Activated T-cell treated with anti-CD3 and anti-CD28 coated beads, Interleukin-2, amount 50 U/mL, for 72 hours (primary cell): ENCODE data around the gene WDFY4. TPM values are rescaled to one million over a fixed set of nuclear protein-coding genes. Genes with fewer than 3 reads are reported as not detected.

Experiments
- ATAC-seq, 2 donors: fragments of 150-1000 bp; cut with Tn5 transposase; replicated peaks in 1 of 2; 2 replicates each; pipeline ENCODE4 v1.10.0; 2021; ENCODE audit warnings: moderate library complexity in 2 of 2, mild to moderate bottlenecking in 1 of 2
- DNase-seq, 2 donors: peaks; one replicate each; pipeline ENCODE4 v3.0.0; 2021 to 2022; ENCODE audit warnings: mixed read lengths in 1 of 2
- H3K27ac Mint-ChIP-seq: one replicate; pipeline ENCODE4 v1.8.0; 2022; ENCODE audit warnings: mild to moderate bottlenecking, moderate library complexity, mixed read lengths
- H3K27me3 Mint-ChIP-seq: one replicate; pipeline ENCODE4 v1.8.0; 2022; ENCODE audit warnings: low read depth, mixed read lengths
- H3K36me3 Mint-ChIP-seq, 2 donors: one replicate each; pipeline ENCODE4 v1.8.0; 2022; ENCODE audit warnings: mixed read lengths in 2 of 2, mild to moderate bottlenecking in 1 of 2; ENCODE audit not compliant: insufficient read depth in 2 of 2
- H3K4me1 Mint-ChIP-seq: one replicate; pipeline ENCODE4 v1.8.0; 2022; ENCODE audit warnings: low read depth, mixed read lengths
- H3K4me3 Mint-ChIP-seq, 2 donors: one replicate each; pipeline ENCODE4 v1.8.0; 2022; ENCODE audit warnings: mild to moderate bottlenecking in 2 of 2, mixed read lengths in 2 of 2, moderate library complexity in 2 of 2
- H3K9me3 Mint-ChIP-seq, 2 donors: one replicate each; pipeline ENCODE4 v1.8.0; 2022; ENCODE audit warnings: mixed read lengths in 2 of 2
- total RNA-seq, 2 donors: library from RNA; stranded (reverse); gene quantifications; one replicate each; pipeline ENCODE4 v1.2.3, GENCODE V29; 2022

The WDFY4 gene
- total RNA-seq, 2 donors from 2014 or later, result 0.58 to 1.7 TPM

- no peaks in the 10 kb centered on the region for H3K4me1 Mint-ChIP-seq
- H3K9me3 Mint-ChIP-seq, result no peaks in the 10 kb centered on the region
- ATAC-seq (no peak), DNase-seq (no peak)
- H3K27ac Mint-ChIP-seq, result no peak overlapping the region
- H3K27me3 Mint-ChIP-seq, result no peaks in the 10 kb centered on the region
- no peak overlapping the region for H3K4me3 Mint-ChIP-seq
- H3K36me3 Mint-ChIP-seq, result no peaks in the 10 kb centered on the region
Observed at GRCh38 chr10:48924988-48925387, 240.3 kb downstream of the WDFY4 start.

GRCh38 chr10:48926255-48926654 is 241.6 kb downstream of the WDFY4 start:
- Mint-ChIP-seq H3K36me3 (no peaks in the 10 kb centered on the region), H3K27ac (no peak overlapping the region), H3K9me3 (no peaks in the 10 kb centered on the region), H3K4me1 (no peaks in the 10 kb centered on the region), H3K27me3 (no peaks in the 10 kb centered on the region), H3K4me3 (no peak overlapping the region)
- DNase-seq, result no peak
- no peak for ATAC-seq

DNA sequence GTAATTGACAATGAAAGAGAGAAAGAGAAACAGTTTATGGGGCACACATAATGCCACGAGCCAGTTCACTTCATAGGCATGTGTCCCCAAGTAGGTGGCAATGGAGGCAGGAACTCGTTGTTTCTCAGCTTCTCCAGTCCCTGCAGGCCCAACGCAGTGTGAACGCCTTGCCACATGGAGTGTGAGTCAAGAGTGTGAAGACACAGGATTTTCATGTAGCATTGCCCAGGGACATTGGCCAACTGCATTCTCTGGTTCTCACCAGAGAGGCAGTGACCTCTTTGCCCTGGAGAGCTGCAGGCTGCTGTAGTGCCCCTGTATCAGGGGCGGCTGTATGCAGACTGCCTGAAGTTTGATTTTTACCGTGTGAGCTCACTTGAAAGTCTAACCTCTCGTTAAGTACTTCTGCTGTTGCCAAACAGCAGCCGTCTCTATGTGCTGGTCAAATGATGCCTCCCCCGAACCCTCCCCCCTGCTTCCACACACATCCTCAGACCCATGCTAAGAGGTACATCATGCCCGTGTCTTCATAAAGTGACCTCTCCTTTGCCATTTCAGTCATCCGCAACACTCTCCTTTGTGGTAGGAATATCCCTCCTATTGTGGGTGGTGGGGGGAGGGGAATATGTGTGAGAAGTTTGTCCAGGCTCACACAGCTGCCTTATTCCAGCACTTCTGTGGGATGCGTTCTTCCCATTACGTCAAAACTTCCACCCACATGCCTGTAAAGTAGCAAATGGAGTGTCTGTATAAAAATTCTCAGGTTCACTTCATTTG is 242.3 kb downstream of the WDFY4 start:
- Mint-ChIP-seq H3K27me3 (no peaks in the 10 kb centered on the region), H3K36me3 (no peaks in the 10 kb centered on the region), H3K4me3 (no peak overlapping the region), H3K27ac (no peak overlapping the region), H3K4me1 (no peaks in the 10 kb centered on the region), H3K9me3 (no peaks in the 10 kb centered on the region)
- DNase-seq, result no peak
- ATAC-seq, result no peak

GRCh38 chr10:48929413-48929990 is 244.8 kb downstream of the WDFY4 start:
- Mint-ChIP-seq H3K9me3 (no peaks in the 10 kb centered on the region), H3K27me3 (no peaks in the 10 kb centered on the region), H3K4me3 (no peak overlapping the region), H3K4me1 (no peaks in the 10 kb centered on the region), H3K27ac (no peak overlapping the region), H3K36me3 (no peaks in the 10 kb centered on the region)
- ATAC-seq (no peak), DNase-seq (no peak)

DNA sequence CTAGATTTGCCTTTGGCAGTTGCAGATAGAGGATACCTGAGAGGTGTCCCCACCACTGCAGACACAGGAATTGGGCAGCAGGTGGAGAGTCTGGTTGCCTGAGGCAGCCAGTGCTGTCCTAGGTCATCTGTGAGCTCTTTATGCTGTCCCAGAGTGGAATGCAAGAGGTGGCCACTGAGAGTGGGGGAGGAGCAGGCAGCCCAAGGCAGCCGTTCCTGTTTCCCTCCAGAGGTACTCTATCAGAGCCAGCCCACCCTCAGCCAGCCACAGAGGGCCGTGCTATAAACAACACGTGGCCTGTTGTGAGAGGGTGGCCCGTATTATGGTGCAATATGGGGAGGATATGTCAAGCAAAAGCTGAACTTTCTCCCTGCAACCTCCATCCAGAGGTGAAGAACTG is 246.5 kb downstream of the WDFY4 start:
- no peaks in the 10 kb centered on the region for H3K9me3 Mint-ChIP-seq
- H3K27ac Mint-ChIP-seq, result no peak overlapping the region
- no peaks in the 10 kb centered on the region for H3K4me1 Mint-ChIP-seq
- H3K4me3 Mint-ChIP-seq, result no peak overlapping the region
- H3K27me3 Mint-ChIP-seq, result no peaks in the 10 kb centered on the region
- ATAC-seq (no peak), DNase-seq (no peak)
- no peaks in the 10 kb centered on the region for H3K36me3 Mint-ChIP-seq

DNA sequence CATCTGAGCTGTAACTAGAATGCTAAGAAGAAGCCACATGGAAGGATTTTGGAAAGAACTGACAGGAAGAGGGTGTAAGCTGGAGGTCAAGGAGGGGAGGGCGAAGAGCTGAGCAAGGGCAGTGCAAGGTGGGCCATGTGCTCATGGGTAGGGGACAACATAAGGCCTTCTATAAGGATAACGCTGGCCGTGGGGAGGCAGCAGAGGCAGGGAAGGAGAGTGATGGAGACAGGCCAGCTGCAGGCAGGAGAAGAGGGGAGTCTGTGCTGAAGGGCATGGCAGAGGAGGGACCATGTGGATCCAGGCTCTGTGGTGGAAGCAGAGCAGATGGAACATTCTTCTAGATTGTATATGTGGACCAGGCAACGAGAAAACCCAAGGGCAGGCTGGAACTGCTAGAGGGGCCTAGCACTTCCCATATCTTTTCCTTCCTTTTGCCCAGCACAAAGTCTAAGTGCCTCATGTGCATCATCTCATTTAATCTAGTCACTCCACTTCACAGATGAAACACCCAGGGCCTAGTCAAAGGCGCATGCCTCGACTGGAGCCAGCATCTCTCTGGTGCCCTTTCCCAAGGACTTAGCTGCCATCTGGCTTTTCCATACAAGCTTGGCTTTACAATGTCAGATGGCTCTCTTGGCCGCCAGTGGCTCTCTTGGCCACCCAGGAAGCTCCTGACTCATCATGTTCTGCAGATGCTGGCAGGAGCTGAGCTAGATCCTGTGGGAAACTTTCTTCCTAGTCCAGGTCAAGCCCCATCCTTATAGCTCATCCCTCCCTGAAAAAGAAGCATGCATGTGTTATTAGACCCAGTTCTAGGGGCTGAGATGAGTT is 248.4 kb downstream of the WDFY4 start:
- ATAC-seq, result no peak
- Mint-ChIP-seq H3K27ac (no peak overlapping the region), H3K9me3 (no peaks in the 10 kb centered on the region), H3K27me3 (no peaks in the 10 kb centered on the region), H3K4me1 (no peaks in the 10 kb centered on the region), H3K4me3 (no peak overlapping the region), H3K36me3 (no peaks in the 10 kb centered on the region)
- DNase-seq, result no peak

- DNase-seq (no peak), ATAC-seq (no peak)
- Mint-ChIP-seq H3K4me3 (no peak overlapping the region), H3K4me1 (no peaks in the 10 kb centered on the region), H3K27ac (no peak overlapping the region), H3K9me3 (no peaks in the 10 kb centered on the region), H3K27me3 (no peaks in the 10 kb centered on the region), H3K36me3 (no peaks in the 10 kb centered on the region)
Observed at GRCh38 chr10:48934672-48935501, 250.2 kb downstream of the WDFY4 start.

- no peaks in the 10 kb centered on the region for H3K36me3 Mint-ChIP-seq
- H3K27ac Mint-ChIP-seq, result no peak overlapping the region
- H3K4me3 Mint-ChIP-seq, result no peak overlapping the region
- H3K4me1 Mint-ChIP-seq, result no peaks in the 10 kb centered on the region
- DNase-seq (no peak), ATAC-seq (no peak)
- no peaks in the 10 kb centered on the region for H3K27me3 Mint-ChIP-seq
- H3K9me3 Mint-ChIP-seq, result no peaks in the 10 kb centered on the region
Observed at GRCh38 chr10:48935577-48935976, 250.9 kb downstream of the WDFY4 start.

GRCh38 chr10:48937796-48938195 is 253.1 kb downstream of the WDFY4 start:
- DNase-seq (no peak), ATAC-seq (no peak)
- Mint-ChIP-seq H3K36me3 (no peaks in the 10 kb centered on the region), H3K4me3 (no peak overlapping the region), H3K9me3 (no peaks in the 10 kb centered on the region), H3K27ac (no peak overlapping the region), H3K4me1 (no peaks in the 10 kb centered on the region), H3K27me3 (no peaks in the 10 kb centered on the region)

GRCh38 chr10:48938281-48938680 is 253.6 kb downstream of the WDFY4 start:
- H3K36me3 Mint-ChIP-seq, result no peaks in the 10 kb centered on the region
- no peak overlapping the region for H3K27ac Mint-ChIP-seq
- no peak for DNase-seq
- H3K4me3 Mint-ChIP-seq, result no peak overlapping the region
- no peaks in the 10 kb centered on the region for H3K9me3 Mint-ChIP-seq
- ATAC-seq, result no peak
- H3K27me3 Mint-ChIP-seq, result no peaks in the 10 kb centered on the region
- H3K4me1 Mint-ChIP-seq, result no peaks in the 10 kb centered on the region

- ATAC-seq (no peak), DNase-seq (no peak)
- Mint-ChIP-seq H3K27me3 (no peaks in the 10 kb centered on the region), H3K4me3 (no peak overlapping the region), H3K36me3 (no peaks in the 10 kb centered on the region), H3K27ac (no peak overlapping the region), H3K4me1 (no peaks in the 10 kb centered on the region), H3K9me3 (no peaks in the 10 kb centered on the region)
Observed at GRCh38 chr10:48938990-48939536, 254.4 kb downstream of the WDFY4 start.

- DNase-seq (no peak), ATAC-seq (no peak)
- H3K9me3 Mint-ChIP-seq, result no peaks in the 10 kb centered on the region
- H3K4me1 Mint-ChIP-seq, result no peaks in the 10 kb centered on the region
- no peak within 1 kb of the TSS for H3K27ac Mint-ChIP-seq
- no peaks in the 10 kb centered on the region for H3K27me3 Mint-ChIP-seq
- no peaks in the 10 kb centered on the region for H3K36me3 Mint-ChIP-seq
- no peak within 1 kb of the TSS for H3K4me3 Mint-ChIP-seq
Observed at GRCh38 chr10:48939790-48940325, 255.2 kb downstream of the WDFY4 start, which contains the start of gene LRRC18. Gene LRRC18, minus strand, starts transcription at chr10:48939840. Its CDS starts 25,685 bp downstream, at chr10:48914155.
